Parathyroid adenoma (tissue), 2 donors: ENCODE measurements around the gene ABI3BP.

ENCODE experiments used
- H2AFZ ChIP-seq: fragments of 300-600 bp; sonication (generic); one replicate; pipeline ENCODE4 v1.7.0; 2017; ENCODE audit warnings: antibody characterized with exemption, mild to moderate bottlenecking
- H3K27ac ChIP-seq: fragments of 300-600 bp; sonication (generic); one replicate; pipeline ENCODE4 v1.7.0; 2017
- H3K27me3 ChIP-seq: fragments of 300-600 bp; sonication (generic); one replicate; pipeline ENCODE4 v1.7.0; 2017; ENCODE audit warnings: low read length; ENCODE audit not compliant: control insufficient read depth, insufficient read depth
- H3K36me3 ChIP-seq: fragments of 300-600 bp; sonication (generic); one replicate; pipeline ENCODE4 v1.7.0; 2017; ENCODE audit warnings: low read length; ENCODE audit not compliant: control insufficient read depth, insufficient read depth
- H3K4me1 ChIP-seq: fragments of 300-600 bp; sonication (generic); one replicate; pipeline ENCODE4 v1.7.0; 2017; ENCODE audit warnings: control low read depth
- H3K4me2 ChIP-seq: fragments of 300-600 bp; sonication (generic); one replicate; pipeline ENCODE4 v1.7.0; 2017; ENCODE audit warnings: low read length
- H3K4me3 ChIP-seq: fragments of 300-600 bp; sonication (generic); one replicate; pipeline ENCODE4 v1.7.0; 2017; ENCODE audit warnings: low read depth, low read length
- H3K79me2 ChIP-seq: fragments of 300-600 bp; sonication (generic); one replicate; pipeline ENCODE4 v1.7.0; 2017; ENCODE audit warnings: control low read depth
- H3K9ac ChIP-seq: fragments of 300-600 bp; sonication (generic); one replicate; pipeline ENCODE4 v1.7.0; 2017; ENCODE audit warnings: mild to moderate bottlenecking
- H3K9me3 ChIP-seq: fragments of 300-600 bp; sonication (generic); one replicate; pipeline ENCODE4 v1.7.0; 2017; ENCODE audit warnings: low read length; ENCODE audit not compliant: control insufficient read depth
- CTCF ChIP-seq: fragments of 300-600 bp; sonication (generic); IDR thresholded peaks from one replicate; pipeline ENCODE4 v1.7.0; 2017; ENCODE audit warnings: antibody characterized with exemption, mild to moderate bottlenecking
- donor health status: primary hyperparathyroidism.

Gene ABI3BP

DNA sequence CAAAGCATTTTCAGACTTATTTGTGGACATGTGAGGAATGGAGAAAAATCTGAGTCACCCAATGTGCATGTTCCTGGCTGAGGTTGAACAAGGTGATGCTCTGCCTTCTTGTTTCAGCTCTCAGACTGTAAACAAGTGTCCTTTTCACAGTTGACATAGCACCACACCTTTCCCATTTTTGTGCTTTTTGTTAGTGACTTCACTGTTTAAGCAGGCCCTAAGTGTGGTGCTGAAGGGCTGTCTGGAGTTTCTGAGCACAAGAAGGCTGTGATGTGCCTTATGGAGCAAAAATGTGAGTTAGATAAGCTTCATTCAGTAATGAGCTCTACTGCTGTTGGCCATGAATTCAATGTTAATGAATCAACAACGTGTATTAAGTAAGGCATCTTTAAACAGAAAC lies 20.4 kb downstream of the ABI3BP start:
- H3K27ac ChIP-seq, result no peak overlapping the region

GRCh38 chr3:100972301-100972844 lies 20.8 kb downstream of the ABI3BP start:
- Histone ChIP-seq H3K4me3 (no peak overlapping the region), H3K4me1 (no peaks in the 10 kb centered on the region), H3K4me2 (no peak overlapping the region), H3K9ac (no peak overlapping the region), H3K79me2 (no peaks in the 10 kb centered on the region), H3K27ac (no peak overlapping the region), H3K9me3 (no peaks in the 10 kb centered on the region), H3K36me3 (no peaks in the 10 kb centered on the region), H3K27me3 (no peaks in the 10 kb centered on the region), H2AFZ (no peak overlapping the region)
- TF ChIP-seq CTCF, result no peak

More for the DNA sequence above, 20.4 kb downstream of the ABI3BP start:
- Histone ChIP-seq H3K36me3 (no peaks in the 10 kb centered on the region), H3K4me1 (no peaks in the 10 kb centered on the region), H3K27me3 (no peaks in the 10 kb centered on the region), H2AFZ (no peak overlapping the region), H3K9ac (no peak overlapping the region), H3K79me2 (no peaks in the 10 kb centered on the region), H3K4me3 (no peak overlapping the region), H3K4me2 (no peak overlapping the region), H3K9me3 (no peaks in the 10 kb centered on the region)
- no peak for TF ChIP-seq CTCF

DNA sequence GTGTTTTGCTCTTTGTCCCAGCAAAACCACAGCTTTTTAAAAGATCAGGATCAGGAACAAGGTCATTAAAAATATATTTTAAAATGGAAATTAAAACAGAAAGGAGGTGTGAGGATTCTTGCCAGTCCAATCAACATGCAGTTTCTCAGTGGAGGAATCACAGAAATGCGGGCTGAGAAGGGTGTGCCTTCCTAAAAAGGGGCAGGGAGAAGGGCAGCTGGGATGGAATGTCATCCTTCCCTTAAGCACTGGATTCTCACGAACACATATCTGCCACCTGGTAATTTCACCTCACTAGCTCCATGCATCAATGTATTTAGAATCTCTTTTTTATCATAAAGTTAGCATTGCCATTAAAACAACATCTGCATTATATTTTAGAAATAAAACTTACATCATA lies 21.4 kb downstream of the ABI3BP start:
- no peaks in the 10 kb centered on the region for H3K27me3 ChIP-seq
- no peak overlapping the region for H2AFZ ChIP-seq
- no peaks in the 10 kb centered on the region for H3K36me3 ChIP-seq
- no peak overlapping the region for H3K9ac ChIP-seq
- no peaks in the 10 kb centered on the region for H3K4me1 ChIP-seq
- H3K27ac ChIP-seq, result no peak overlapping the region
- no peak overlapping the region for H3K4me3 ChIP-seq
- TF ChIP-seq CTCF, result no peak
- H3K4me2 ChIP-seq, result no peak overlapping the region
- no peaks in the 10 kb centered on the region for H3K79me2 ChIP-seq
- no peaks in the 10 kb centered on the region for H3K9me3 ChIP-seq

- H2AFZ ChIP-seq, result no peak overlapping the region
- no peak for TF ChIP-seq CTCF
- no peaks in the 10 kb centered on the region for H3K27me3 ChIP-seq
- H3K27ac ChIP-seq, result no peak overlapping the region
- no peaks in the 10 kb centered on the region for H3K4me1 ChIP-seq
- H3K79me2 ChIP-seq, result no peaks in the 10 kb centered on the region
- H3K4me3 ChIP-seq, result no peak overlapping the region
- H3K4me2 ChIP-seq, result no peak overlapping the region
- H3K9me3 ChIP-seq, result no peaks in the 10 kb centered on the region
- no peaks in the 10 kb centered on the region for H3K36me3 ChIP-seq
- H3K9ac ChIP-seq, result no peak overlapping the region
These were observed 22.7 kb downstream of the ABI3BP start for GRCh38 chr3:100970477-100970990.
